Liver (tissue), 9 donors: ENCODE measurements around the gene LPP. TPM values are rescaled to one million over a fixed set of nuclear protein-coding genes. Genes with fewer than 3 reads are reported as not detected.

Experiments
- DNase-seq: peaks from one replicate; pipeline ENCODE4 v3.0.0-alpha.2; 2017; ENCODE audit warnings: low spot score
- H3K27ac ChIP-seq, 2 donors: one replicate each; pipeline ENCODE4 v1.7.0; 2013; ENCODE audit warnings: inconsistent platforms in 2 of 2, low read length in 2 of 2, control low read depth in 1 of 2, low read depth in 1 of 2, mild to moderate bottlenecking in 1 of 2
- H3K27me3 ChIP-seq, 4 donors: one replicate each; pipeline versions ENCODE4 v1.6.1 to v1.7.0; 2013; ENCODE audit warnings: low read length in 3 of 4, inconsistent platforms in 1 of 4, mild to moderate bottlenecking in 1 of 4, moderate library complexity in 1 of 4; ENCODE audit not compliant: control insufficient read depth in 4 of 4, insufficient read depth in 4 of 4
- H3K36me3 ChIP-seq, 4 donors: one replicate each; pipeline versions ENCODE4 v1.6.1 to v1.7.0; 2013; ENCODE audit warnings: low read length in 3 of 4, mild to moderate bottlenecking in 3 of 4, low read depth in 1 of 4, moderate library complexity in 1 of 4; ENCODE audit not compliant: control insufficient read depth in 4 of 4, insufficient read depth in 3 of 4
- H3K4me1 ChIP-seq, 4 donors: one replicate each; pipeline versions ENCODE4 v1.6.1 to v1.7.0; 2013; ENCODE audit warnings: low read length in 3 of 4, mild to moderate bottlenecking in 3 of 4, moderate library complexity in 1 of 4; ENCODE audit not compliant: control insufficient read depth in 4 of 4, insufficient read depth in 4 of 4
- H3K4me3 ChIP-seq, 3 donors: one replicate each; pipeline versions ENCODE4 v1.6.1 to v1.7.0; 2013; ENCODE audit warnings: low read length in 3 of 3, control low read depth in 1 of 3, low read depth in 1 of 3, mild to moderate bottlenecking in 1 of 3
- H3K9ac ChIP-seq, 2 donors: one replicate each; pipeline ENCODE4 v1.7.0; 2013; ENCODE audit warnings: low read length in 2 of 2, mild to moderate bottlenecking in 2 of 2, moderate library complexity in 2 of 2, control low read depth in 1 of 2, low read depth in 1 of 2
- H3K9me3 ChIP-seq, 4 donors: one replicate each; pipeline versions ENCODE4 v1.6.1 to v1.7.0; 2013; ENCODE audit warnings: low read length in 3 of 4; ENCODE audit not compliant: control insufficient read depth in 4 of 4
- ATF3 ChIP-seq: IDR thresholded peaks from 2 replicates; pipeline ENCODE4 v1.6.1; 2016; ENCODE audit warnings: antibody characterized with exemption
- EGR1 ChIP-seq, 2 donors: IDR thresholded peaks; 2 replicates each; pipeline ENCODE4 v1.6.1; 2016 to 2018; ENCODE audit warnings: antibody characterized with exemption in 2 of 2, low read depth in 2 of 2
- FOXA1 ChIP-seq: IDR thresholded peaks from 2 replicates; pipeline ENCODE4 v1.6.1; 2016; ENCODE audit warnings: antibody characterized with exemption
- FOXA2 ChIP-seq: IDR thresholded peaks from 2 replicates; pipeline ENCODE4 v1.6.1; 2016; ENCODE audit warnings: antibody characterized with exemption
- GABPA ChIP-seq, 2 donors: IDR thresholded peaks in 1 of 2; conservative IDR thresholded peaks in 1 of 2; 2 replicates each; pipeline ENCODE4 v1.6.1; 2016; ENCODE audit warnings: antibody characterized with exemption in 2 of 2, mild to moderate bottlenecking in 1 of 2, moderate library complexity in 1 of 2
- HNF4A ChIP-seq, 2 donors: conservative IDR thresholded peaks; 2 replicates each; pipeline ENCODE4 v1.6.1; 2016; ENCODE audit warnings: antibody characterized with exemption in 2 of 2, mild to moderate bottlenecking in 2 of 2
- HNF4G ChIP-seq: IDR thresholded peaks from 2 replicates; pipeline ENCODE4 v1.6.1; 2016; ENCODE audit warnings: antibody characterized with exemption
- JUND ChIP-seq, 2 donors: IDR thresholded peaks; 2 replicates each; pipeline ENCODE4 v1.6.1; 2016; ENCODE audit warnings: antibody characterized with exemption in 2 of 2
- MAX ChIP-seq: IDR thresholded peaks from 2 replicates; pipeline ENCODE4 v1.6.1; 2016; ENCODE audit warnings: antibody characterized with exemption
- NR2F2 ChIP-seq: IDR thresholded peaks from 2 replicates; pipeline ENCODE4 v1.6.1; 2016; ENCODE audit warnings: antibody characterized with exemption
- RAD21 ChIP-seq, 2 donors: IDR thresholded peaks; 2 replicates each; pipeline ENCODE4 v1.6.1; 2016; ENCODE audit warnings: antibody characterized with exemption in 2 of 2, mild to moderate bottlenecking in 2 of 2
- RXRA ChIP-seq, 2 donors: IDR thresholded peaks; 2 replicates each; pipeline ENCODE4 v1.6.1; 2017 to 2018; ENCODE audit warnings: antibody characterized with exemption in 2 of 2, mild to moderate bottlenecking in 1 of 2
- SP1 ChIP-seq: IDR thresholded peaks from 2 replicates; pipeline ENCODE4 v1.6.1; 2018; ENCODE audit warnings: antibody characterized with exemption, mild to moderate bottlenecking
- TAF1 ChIP-seq: conservative IDR thresholded peaks from 2 replicates; pipeline ENCODE4 v1.6.1; 2016; ENCODE audit warnings: antibody characterized with exemption, mild to moderate bottlenecking
- YY1 ChIP-seq: IDR thresholded peaks from 2 replicates; pipeline ENCODE4 v1.6.1; 2016; ENCODE audit warnings: antibody characterized with exemption, mild to moderate bottlenecking
- ZBTB33 ChIP-seq: IDR thresholded peaks from 2 replicates; pipeline ENCODE4 v1.6.1; 2016; ENCODE audit warnings: antibody characterized with exemption
- WGBS: extraction: QIAGEN DNeasy Blood & Tissue Kit; methylation state at CpG from one replicate; pipeline ENCODE4 v1.1.7; 2013; 5-methylcytosine and 5-hydroxymethylcytosine counted together
- polyA plus RNA-seq, 2 donors: library from polyadenylated mRNA; stranded (reverse) in 1 of 2; unstranded in 1 of 2; fragments of 200-250 nt in 1 of 2; fragments of >200 nt in 1 of 2; fragmentation: Nextera tagmentation in 1 of 2; extraction: Ambion mirVana in 1 of 2; gene quantifications; one replicate each; pipeline versions ENCODE4 v1.2.1 to v1.2.3, GENCODE V29; 2013 to 2015
- total RNA-seq, 2 donors: library from RNA; depleted of rRNA; stranded (reverse); fragments of >200 nt; gene quantifications; one replicate each; pipeline ENCODE4 v1.2.3, GENCODE V29; 2014
- TF ChIP-seq, protein P1 (sequence below): fragments of 150-350 bp; IDR thresholded peaks from 2 replicates; pipeline ENCODE4 v1.5.1; 2017; ENCODE audit warnings: improper control_type of control experiment, low read depth, low read length; ENCODE audit not compliant: missing input control
- donor health status: healthy.
- donor health status: healthy.
- donor health status: healthy.
- donor health status: healthy.
- donor health status: healthy.

Gene LPP
- total and polyA plus RNA-seq, 4 donors: 3.3 to 53.7 (median 28.2) TPM

- no peak overlapping the region for H3K4me3 ChIP-seq
- 96% methylated on average over 1 of the region's 1 CpG for WGBS
- no peak for DNase-seq
- no peaks in the 10 kb centered on the region for H3K27me3 ChIP-seq
- H3K4me1 ChIP-seq: peaks cover 0 to 7% (median 3%) of the 10 kb centered on the region in 4 donors
- no peak for TF ChIP-seq TAF1
- no peak for TF ChIP-seq MAX
- TF ChIP-seq, protein P1, sequence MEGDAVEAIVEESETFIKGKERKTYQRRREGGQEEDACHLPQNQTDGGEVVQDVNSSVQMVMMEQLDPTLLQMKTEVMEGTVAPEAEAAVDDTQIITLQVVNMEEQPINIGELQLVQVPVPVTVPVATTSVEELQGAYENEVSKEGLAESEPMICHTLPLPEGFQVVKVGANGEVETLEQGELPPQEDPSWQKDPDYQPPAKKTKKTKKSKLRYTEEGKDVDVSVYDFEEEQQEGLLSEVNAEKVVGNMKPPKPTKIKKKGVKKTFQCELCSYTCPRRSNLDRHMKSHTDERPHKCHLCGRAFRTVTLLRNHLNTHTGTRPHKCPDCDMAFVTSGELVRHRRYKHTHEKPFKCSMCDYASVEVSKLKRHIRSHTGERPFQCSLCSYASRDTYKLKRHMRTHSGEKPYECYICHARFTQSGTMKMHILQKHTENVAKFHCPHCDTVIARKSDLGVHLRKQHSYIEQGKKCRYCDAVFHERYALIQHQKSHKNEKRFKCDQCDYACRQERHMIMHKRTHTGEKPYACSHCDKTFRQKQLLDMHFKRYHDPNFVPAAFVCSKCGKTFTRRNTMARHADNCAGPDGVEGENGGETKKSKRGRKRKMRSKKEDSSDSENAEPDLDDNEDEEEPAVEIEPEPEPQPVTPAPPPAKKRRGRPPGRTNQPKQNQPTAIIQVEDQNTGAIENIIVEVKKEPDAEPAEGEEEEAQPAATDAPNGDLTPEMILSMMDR: no peak
- TF ChIP-seq RXRA (IDR thresholded peaks at IDR 0.05): no peak
- no peak for TF ChIP-seq SP1
- no peak for TF ChIP-seq HNF4G
- no peak for TF ChIP-seq GABPA (IDR thresholded peaks at IDR 0.05 in 1 of 2, conservative IDR thresholded peaks at IDR 0.05 in 1 of 2)
- no peak for TF ChIP-seq FOXA2
- TF ChIP-seq ATF3: no peak
- TF ChIP-seq ZBTB33: no peak
- no peak for TF ChIP-seq NR2F2
- no peak for TF ChIP-seq YY1
- no peak for TF ChIP-seq EGR1 (IDR thresholded peaks at IDR 0.05; ENCODE audit: low read depth in 2 of 2)
- no peak for TF ChIP-seq FOXA1
- no peak for TF ChIP-seq RAD21 (IDR thresholded peaks at IDR 0.05)
- TF ChIP-seq HNF4A (conservative IDR thresholded peaks at IDR 0.05): no peak
- H3K36me3 ChIP-seq: peaks cover 0 to 16% (median 10%) of the 10 kb centered on the region in 4 donors
- no peaks in the 10 kb centered on the region for H3K9me3 ChIP-seq
- no peak overlapping the region for H3K9ac ChIP-seq
- no peak overlapping the region for H3K27ac ChIP-seq
Measured at GRCh38 chr3:188874576-188874975, 720.6 kb downstream of the LPP start.

GRCh38 chr3:188875413-188875812, 721.5 kb downstream of the LPP start:
- H3K9me3 ChIP-seq: no peaks in the 10 kb centered on the region
- peaks cover 0 to 16% (median 10%) of the 10 kb centered on the region in 4 donors for H3K36me3 ChIP-seq
- H3K27ac ChIP-seq: no peak overlapping the region
- no peak overlapping the region for H3K4me3 ChIP-seq
- H3K27me3 ChIP-seq: no peaks in the 10 kb centered on the region
- TF ChIP-seq, protein P1: no peak
- TF ChIP-seq SP1 (no peak), FOXA2 (no peak), ZBTB33 (no peak), NR2F2 (no peak), JUND (IDR thresholded peaks at IDR 0.05) (no peak), YY1 (no peak), EGR1 (IDR thresholded peaks at IDR 0.05; ENCODE audit: low read depth in 2 of 2) (no peak), MAX (no peak)
- peaks cover 0 to 8% (median 3%) of the 10 kb centered on the region in 4 donors for H3K4me1 ChIP-seq
- no peak overlapping the region for H3K9ac ChIP-seq
- no peak for DNase-seq
- WGBS: 93% methylated on average over 1 of the region's 1 CpG
